ENCODE results near the gene IFT122.
"Not testable (repeated sequence)": the region's sequence is repeated elsewhere in the genome, so short reads cannot be mapped to it uniquely, and the experiment has no call there.

The IFT122 gene

DNA sequence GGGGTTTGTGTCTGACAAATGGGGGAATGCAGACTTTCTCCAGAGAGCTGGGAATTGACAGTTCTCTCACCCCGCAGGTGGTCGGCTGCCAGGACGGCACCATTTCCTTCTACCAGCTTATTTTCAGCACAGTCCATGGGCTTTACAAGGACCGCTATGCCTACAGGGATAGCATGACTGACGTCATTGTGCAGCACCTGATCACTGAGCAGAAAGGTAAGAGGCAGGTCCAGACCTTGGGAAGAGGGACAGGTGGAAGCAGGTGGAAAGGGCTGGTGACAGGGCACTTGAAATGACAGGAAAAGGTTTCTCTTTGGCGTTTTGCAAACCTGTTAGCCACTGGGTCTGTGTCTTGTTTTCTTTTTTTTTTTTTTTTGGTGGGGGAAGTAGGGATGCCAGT lies 36.6 kb downstream of the IFT122 start:
- H3K27me3 ChIP-seq (ENCODE audit: control insufficient read depth, insufficient read depth, low read length), result no peaks in the 10 kb centered on the region
- peaks cover 15% of the 10 kb centered on the region for H3K36me3 ChIP-seq (ENCODE audit: insufficient read depth, low read length)
- H3K9ac ChIP-seq (ENCODE audit: low read depth, low read length), result no peak overlapping the region
- H3K4me2 ChIP-seq (ENCODE audit: low read length), result no peak overlapping the region
- H3K4me1 ChIP-seq (ENCODE audit: control insufficient read depth, insufficient read depth, low read length), result peaks cover under 1% of the 10 kb centered on the region
- H3K9me3 ChIP-seq (replicated peaks; ENCODE audit: low read length), result no peaks in the 10 kb centered on the region
- no peak overlapping the region for H3K4me3 ChIP-seq (ENCODE audit: low read length)

DNA sequence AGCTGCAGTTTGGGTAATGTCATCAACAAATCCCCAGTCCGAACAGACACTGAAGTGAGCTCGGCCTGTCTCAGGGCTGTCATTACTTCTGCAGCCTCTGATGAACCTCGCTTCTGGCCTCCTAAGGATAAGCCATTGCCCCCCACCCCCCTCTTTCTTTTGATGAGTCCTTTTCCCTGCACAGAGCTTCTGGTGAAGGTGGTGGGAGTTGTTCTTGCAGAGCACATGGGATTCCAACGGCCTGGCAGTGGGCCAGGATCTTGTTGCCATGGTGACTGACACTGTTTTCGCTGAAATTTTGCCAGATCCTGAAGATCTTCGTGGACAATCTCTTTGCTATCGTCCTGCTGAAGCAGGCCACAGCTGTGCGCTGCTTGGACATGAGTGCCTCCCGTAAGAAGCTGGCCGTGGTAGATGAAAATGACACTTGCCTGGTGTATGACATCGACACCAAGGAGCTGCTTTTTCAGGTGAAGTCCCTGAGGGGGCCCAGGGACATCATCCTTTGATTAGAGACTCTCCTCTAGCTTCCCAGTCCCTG lies 41.3 kb downstream of the IFT122 start:
- H3K4me2 ChIP-seq (ENCODE audit: low read length); H3K9me3 ChIP-seq (replicated peaks; ENCODE audit: low read length); H3K27me3 ChIP-seq (ENCODE audit: control insufficient read depth, insufficient read depth, low read length); H3K4me3 ChIP-seq (ENCODE audit: low read length); H3K9ac ChIP-seq (ENCODE audit: low read depth, low read length): not testable (repeated sequence)
- H3K36me3 ChIP-seq (ENCODE audit: insufficient read depth, low read length), result peaks cover 32% of the 10 kb centered on the region
- H3K4me1 ChIP-seq (ENCODE audit: control insufficient read depth, insufficient read depth, low read length), result peaks cover 24% of the 10 kb centered on the region

DNA sequence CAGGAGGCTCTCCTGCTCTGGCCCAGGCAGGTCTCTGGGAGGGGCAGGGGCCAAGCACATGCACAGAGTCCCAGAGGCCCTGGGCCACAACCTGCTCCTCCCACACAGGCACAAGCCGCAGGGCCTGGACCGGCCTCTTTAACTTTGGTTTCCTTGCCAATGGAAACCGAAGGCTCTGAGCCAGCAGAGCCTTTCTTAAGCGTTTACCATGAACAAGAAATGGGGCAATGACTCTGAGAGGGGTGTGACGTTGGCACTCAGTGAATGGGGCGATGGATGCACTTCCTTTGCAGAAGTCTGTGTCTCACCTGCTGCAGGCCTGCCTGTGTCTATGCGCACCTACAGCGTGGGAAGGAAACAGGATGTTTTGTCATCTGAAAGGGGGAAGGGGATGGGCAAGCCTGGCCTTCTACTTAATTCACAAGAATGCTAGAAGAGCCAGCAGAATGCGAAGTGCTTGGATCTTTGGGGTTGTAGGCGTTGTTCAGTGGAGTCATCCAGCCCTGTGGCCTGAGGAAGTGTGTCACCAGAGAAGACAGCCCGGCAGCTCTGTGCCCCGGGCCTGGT lies 41.8 kb downstream of the IFT122 start:
- H3K27me3 ChIP-seq (ENCODE audit: control insufficient read depth, insufficient read depth, low read length), result no peaks in the 10 kb centered on the region

DNA sequence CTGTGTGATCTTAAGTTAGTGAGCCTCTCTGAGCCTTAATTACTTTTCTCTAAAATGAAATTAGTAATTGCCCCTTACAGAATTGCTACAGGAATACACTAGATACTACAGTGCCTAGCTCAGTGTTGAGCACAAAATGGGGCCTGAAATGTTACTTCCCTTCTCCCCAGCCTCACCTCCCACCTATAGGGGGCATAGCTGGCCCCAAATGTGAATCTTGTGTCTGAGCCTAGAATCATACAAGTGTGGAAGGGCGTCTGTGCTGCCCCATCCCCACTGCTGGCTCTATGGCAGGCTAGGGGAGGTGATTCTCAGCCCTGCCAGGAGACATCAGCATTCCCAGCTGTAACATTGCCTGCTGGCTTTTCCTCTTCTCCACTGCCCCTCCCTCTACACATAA lies 42.7 kb downstream of the IFT122 start:
- peaks cover 38% of the 10 kb centered on the region for H3K4me1 ChIP-seq (ENCODE audit: control insufficient read depth, insufficient read depth, low read length)
- no peaks in the 10 kb centered on the region for H3K27me3 ChIP-seq (ENCODE audit: control insufficient read depth, insufficient read depth, low read length)
- no peaks in the 10 kb centered on the region for H3K9me3 ChIP-seq (replicated peaks; ENCODE audit: low read length)
- no peak overlapping the region for H3K4me2 ChIP-seq (ENCODE audit: low read length)
- H3K9ac ChIP-seq (ENCODE audit: low read depth, low read length), result no peak overlapping the region
- H3K36me3 ChIP-seq (ENCODE audit: insufficient read depth, low read length), result peaks cover 29% of the 10 kb centered on the region
- no peak overlapping the region for H3K4me3 ChIP-seq (ENCODE audit: low read length)

More for the DNA sequence above, 41.8 kb downstream of the IFT122 start:
- Histone ChIP-seq H3K9me3 (replicated peaks; ENCODE audit: low read length) (no peaks in the 10 kb centered on the region), H3K36me3 (ENCODE audit: insufficient read depth, low read length) (peaks cover 29% of the 10 kb centered on the region), H3K9ac (ENCODE audit: low read depth, low read length) (no peak overlapping the region), H3K4me2 (ENCODE audit: low read length) (no peak overlapping the region), H3K4me1 (ENCODE audit: control insufficient read depth, insufficient read depth, low read length) (peaks cover 29% of the 10 kb centered on the region), H3K4me3 (ENCODE audit: low read length) (no peak overlapping the region)

DNA sequence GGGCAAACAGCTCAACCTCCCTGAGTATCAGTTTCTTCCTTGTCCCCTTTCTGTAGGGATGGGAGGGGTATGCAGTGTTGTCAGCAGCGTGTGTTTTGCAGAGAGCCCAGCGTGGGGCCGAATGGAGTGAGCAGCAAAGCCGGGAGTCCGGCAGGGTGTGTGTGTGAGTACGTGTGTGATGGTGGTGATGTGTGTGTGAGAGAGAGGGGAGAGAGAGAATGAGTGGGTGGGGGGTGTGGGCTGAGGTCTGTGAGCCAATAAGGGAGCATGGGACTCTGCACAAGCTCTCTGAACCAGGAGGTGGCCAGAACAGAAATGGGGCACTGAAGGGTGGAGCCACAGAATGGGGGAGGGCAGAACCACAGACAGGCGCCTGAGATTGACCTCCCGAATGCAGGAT lies 43.8 kb downstream of the IFT122 start:
- Histone ChIP-seq H3K36me3 (ENCODE audit: insufficient read depth, low read length) (peaks cover 25% of the 10 kb centered on the region), H3K27me3 (ENCODE audit: control insufficient read depth, insufficient read depth, low read length) (no peaks in the 10 kb centered on the region), H3K4me1 (ENCODE audit: control insufficient read depth, insufficient read depth, low read length) (peaks cover 38% of the 10 kb centered on the region), H3K9ac (ENCODE audit: low read depth, low read length) (no peak overlapping the region), H3K4me3 (ENCODE audit: low read length) (no peak overlapping the region), H3K9me3 (replicated peaks; ENCODE audit: low read length) (no peaks in the 10 kb centered on the region), H3K4me2 (ENCODE audit: low read length) (no peak overlapping the region)

DNA sequence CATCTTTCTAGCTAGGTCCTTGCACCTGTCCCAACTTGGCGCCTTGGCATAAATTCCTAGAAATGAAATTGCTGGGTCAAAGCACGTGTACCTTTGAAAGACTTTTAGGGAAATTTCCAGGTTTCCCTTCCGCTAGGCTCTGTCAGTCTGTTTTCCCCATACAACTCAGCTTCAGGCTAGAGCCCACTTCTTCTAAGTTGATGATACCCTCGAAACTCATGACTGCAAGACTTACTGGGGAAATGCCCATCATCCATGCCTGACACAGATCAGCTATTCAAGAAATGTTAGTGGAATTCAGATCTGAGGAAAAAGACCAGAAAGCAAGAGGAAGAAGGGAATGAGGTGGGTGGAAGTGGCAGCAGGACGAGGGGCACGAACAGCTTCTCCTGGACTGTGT lies 45.1 kb downstream of the IFT122 start:
- Histone ChIP-seq H3K36me3 (ENCODE audit: insufficient read depth, low read length) (peaks cover 18% of the 10 kb centered on the region), H3K4me1 (ENCODE audit: control insufficient read depth, insufficient read depth, low read length) (peaks cover 38% of the 10 kb centered on the region), H3K9ac (ENCODE audit: low read depth, low read length) (peak overlapping the region; percentile 32)
- H3K4me3 ChIP-seq (ENCODE audit: low read length); H3K9me3 ChIP-seq (replicated peaks; ENCODE audit: low read length); H3K4me2 ChIP-seq (ENCODE audit: low read length); H3K27me3 ChIP-seq (ENCODE audit: control insufficient read depth, insufficient read depth, low read length): not testable (repeated sequence)

DNA sequence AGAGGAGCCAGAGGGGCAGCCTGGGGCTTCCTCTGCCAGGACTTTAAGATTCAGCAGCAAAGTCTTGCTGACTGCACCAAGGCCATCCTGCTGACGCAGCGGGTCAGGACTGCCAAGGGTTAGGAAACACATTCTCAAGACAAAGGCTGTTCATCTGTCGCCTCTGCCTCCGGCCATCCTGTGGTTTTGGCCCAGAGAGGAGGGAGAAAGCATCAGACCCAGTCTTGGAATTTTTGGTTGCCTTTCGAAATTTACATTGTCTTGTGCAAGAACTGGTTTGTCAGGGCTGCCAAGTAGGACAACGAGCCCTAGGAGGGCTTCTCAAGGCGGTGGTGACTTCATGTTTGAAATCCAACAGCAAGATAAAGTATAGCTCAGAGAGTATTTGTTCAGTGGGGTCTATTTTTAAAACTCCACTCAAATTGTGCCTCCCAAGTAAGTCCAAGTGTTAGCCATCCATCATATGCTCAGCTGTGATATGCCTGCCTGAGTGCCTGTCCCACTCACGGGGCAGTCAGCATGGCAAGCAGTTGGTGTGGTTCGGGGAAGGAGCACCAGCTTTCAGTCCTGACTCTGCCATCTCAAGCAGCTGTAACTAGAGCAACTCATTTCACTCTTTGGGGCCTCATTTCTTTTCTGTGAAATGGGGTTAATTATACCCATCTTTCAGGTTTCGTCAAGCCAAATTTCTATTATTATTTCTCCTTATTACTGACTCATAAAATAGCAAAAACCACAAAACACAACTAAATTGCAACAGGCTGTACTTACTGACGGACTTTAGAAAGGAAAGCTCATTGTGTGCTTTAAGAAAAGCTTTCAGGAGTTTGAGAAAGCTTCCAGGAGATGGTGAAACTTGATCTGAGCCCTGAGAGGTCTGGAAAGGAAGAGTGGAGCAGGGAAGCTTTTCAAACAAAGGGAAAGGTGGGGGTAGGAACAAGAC lies 46.0 kb downstream of the IFT122 start:
- Histone ChIP-seq H3K9me3 (replicated peaks; ENCODE audit: low read length) (no peaks in the 10 kb centered on the region), H3K4me3 (ENCODE audit: low read length) (no peak overlapping the region), H3K36me3 (ENCODE audit: insufficient read depth, low read length) (peaks cover 18% of the 10 kb centered on the region), H3K9ac (ENCODE audit: low read depth, low read length) (peak overlapping the region; percentile 49), H3K27me3 (ENCODE audit: control insufficient read depth, insufficient read depth, low read length) (no peaks in the 10 kb centered on the region), H3K4me2 (ENCODE audit: low read length) (peak overlapping the region; percentile 41), H3K4me1 (ENCODE audit: control insufficient read depth, insufficient read depth, low read length) (peaks cover 45% of the 10 kb centered on the region)

DNA sequence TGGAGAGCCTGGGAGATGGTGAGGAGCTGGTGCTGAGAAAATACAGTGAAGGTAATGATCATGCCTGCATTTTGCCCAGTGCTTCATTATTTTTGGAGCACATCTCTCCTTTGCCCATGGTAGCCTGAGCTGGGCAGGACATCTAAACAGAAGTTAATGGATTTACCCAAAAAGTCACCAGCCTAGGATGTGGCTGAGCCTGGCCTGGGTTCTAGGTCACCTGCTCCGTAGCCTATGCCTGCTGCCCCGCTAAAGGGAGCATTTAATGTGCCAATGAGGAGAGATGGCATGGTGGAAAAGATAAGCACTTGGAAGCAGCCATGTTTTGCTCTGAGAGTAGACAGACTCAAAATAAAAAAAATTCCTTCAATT lies 46.6 kb downstream of the IFT122 start:
- Histone ChIP-seq H3K27me3 (ENCODE audit: control insufficient read depth, insufficient read depth, low read length) (no peaks in the 10 kb centered on the region), H3K4me1 (ENCODE audit: control insufficient read depth, insufficient read depth, low read length) (peaks cover 50% of the 10 kb centered on the region), H3K9ac (ENCODE audit: low read depth, low read length) (peak overlapping the region; percentile 49), H3K4me2 (ENCODE audit: low read length) (peak overlapping the region; percentile 41), H3K9me3 (replicated peaks; ENCODE audit: low read length) (no peaks in the 10 kb centered on the region), H3K36me3 (ENCODE audit: insufficient read depth, low read length) (peaks cover 17% of the 10 kb centered on the region), H3K4me3 (ENCODE audit: low read length) (no peak overlapping the region)

DNA sequence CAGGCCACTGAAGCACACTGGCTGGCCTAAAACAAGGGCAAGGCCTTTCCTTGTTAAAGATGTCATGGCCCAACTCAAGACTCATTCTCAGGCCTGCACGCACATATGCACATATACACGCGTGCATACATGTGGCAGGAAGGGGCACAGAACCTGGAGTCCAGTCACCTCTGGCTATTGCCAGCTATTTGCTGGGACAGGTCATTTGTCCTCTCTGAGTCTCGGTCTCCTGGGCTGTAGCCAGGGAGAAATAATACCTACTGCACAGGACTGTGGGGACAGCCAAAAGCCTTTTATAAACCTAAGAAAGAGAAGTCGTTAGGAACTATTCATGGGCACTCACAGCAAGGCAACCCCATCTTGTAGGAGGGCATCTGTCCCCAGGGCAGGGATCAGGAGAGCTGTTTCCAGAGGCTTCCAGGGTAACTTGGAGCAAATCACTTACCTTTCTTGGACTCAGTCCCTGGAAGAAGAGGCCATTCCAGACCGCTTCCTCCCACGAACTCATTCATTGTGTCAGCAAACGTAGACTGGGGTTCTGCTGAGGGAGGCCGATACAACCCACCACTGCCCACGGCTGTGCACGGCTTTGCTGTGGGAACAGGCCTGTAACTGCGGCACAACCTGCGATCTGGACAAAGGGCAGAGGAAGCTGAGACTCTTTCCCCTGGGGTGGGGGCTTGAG lies 47.3 kb downstream of the IFT122 start:
- Histone ChIP-seq H3K27me3 (ENCODE audit: control insufficient read depth, insufficient read depth, low read length) (no peaks in the 10 kb centered on the region), H3K4me2 (ENCODE audit: low read length) (no peak overlapping the region), H3K4me1 (ENCODE audit: control insufficient read depth, insufficient read depth, low read length) (peaks cover 50% of the 10 kb centered on the region), H3K9me3 (replicated peaks; ENCODE audit: low read length) (no peaks in the 10 kb centered on the region), H3K4me3 (ENCODE audit: low read length) (no peak overlapping the region), H3K9ac (ENCODE audit: low read depth, low read length) (peak overlapping the region; percentile 49), H3K36me3 (ENCODE audit: insufficient read depth, low read length) (peaks cover 10% of the 10 kb centered on the region)

DNA sequence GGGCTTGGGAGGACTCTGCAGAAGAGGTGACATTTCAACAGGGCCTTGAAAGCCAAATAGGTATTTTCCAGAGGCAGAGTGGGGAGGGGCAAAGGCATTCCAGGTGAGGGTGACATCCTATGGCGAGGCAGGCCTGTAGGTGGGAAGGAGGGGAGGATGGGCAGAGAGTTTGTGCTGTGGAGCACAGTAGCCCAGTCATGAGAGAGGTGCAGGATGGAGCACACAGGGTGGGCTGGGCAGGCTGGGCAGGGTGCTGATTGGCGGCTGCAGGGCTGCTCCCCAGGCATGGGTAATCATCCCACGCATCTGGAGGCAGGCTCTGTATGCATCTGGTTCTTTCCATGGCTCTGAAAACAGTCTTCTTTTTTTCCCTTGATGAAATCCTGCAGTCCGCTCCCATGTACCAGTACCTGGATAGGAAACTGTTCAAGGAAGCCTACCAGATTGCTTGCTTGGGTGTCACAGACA lies 47.9 kb downstream of the IFT122 start:
- H3K4me3 ChIP-seq (ENCODE audit: low read length); H3K4me2 ChIP-seq (ENCODE audit: low read length); H3K27me3 ChIP-seq (ENCODE audit: control insufficient read depth, insufficient read depth, low read length); H3K9me3 ChIP-seq (replicated peaks; ENCODE audit: low read length); H3K9ac ChIP-seq (ENCODE audit: low read depth, low read length); H3K36me3 ChIP-seq (ENCODE audit: insufficient read depth, low read length): not testable (repeated sequence)
- peaks cover 53% of the 10 kb centered on the region for H3K4me1 ChIP-seq (ENCODE audit: control insufficient read depth, insufficient read depth, low read length)

DNA sequence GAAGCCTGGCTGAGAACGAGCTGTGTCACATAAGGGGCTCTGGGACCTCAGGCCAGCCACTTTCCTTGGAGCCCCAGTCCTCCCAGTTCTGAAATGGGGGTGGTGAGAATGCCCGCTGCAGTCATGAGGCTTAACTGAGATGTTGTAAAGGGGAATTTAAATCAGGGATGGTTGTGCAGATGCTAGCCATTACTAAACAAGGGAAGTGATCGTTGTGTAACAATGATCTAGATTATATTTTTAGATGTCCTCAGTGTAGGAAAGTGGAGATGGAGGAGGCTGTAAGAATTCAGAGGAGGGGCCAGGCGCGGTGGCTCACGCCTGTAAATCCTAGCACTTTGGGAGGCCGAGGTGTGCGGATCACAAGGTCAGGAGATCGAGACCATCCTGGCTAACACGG lies 49.2 kb downstream of the IFT122 start:
- not testable (repeated sequence) for H3K4me2 ChIP-seq (ENCODE audit: low read length); H3K9ac ChIP-seq (ENCODE audit: low read depth, low read length)

More for the DNA sequence above, 49.2 kb downstream of the IFT122 start:
- not testable (repeated sequence) for H3K4me3 ChIP-seq (ENCODE audit: low read length); H3K9me3 ChIP-seq (replicated peaks; ENCODE audit: low read length); H3K36me3 ChIP-seq (ENCODE audit: insufficient read depth, low read length); H3K27me3 ChIP-seq (ENCODE audit: control insufficient read depth, insufficient read depth, low read length)
- peaks cover 55% of the 10 kb centered on the region for H3K4me1 ChIP-seq (ENCODE audit: control insufficient read depth, insufficient read depth, low read length)

Data from skeletal muscle satellite cell (primary cell).